Measurements from ENCODE around the gene SLC16A3. TPM values are rescaled to one million over a fixed set of nuclear protein-coding genes. Genes with fewer than 3 reads are reported as not detected.
A peak's percentile ranks its signal among the peaks of the same experiment; 100 is the strongest.

Gene SLC16A3
- total RNA-seq, 1 experiment from 2014 or later, result 65.3 TPM

GRCh38 chr17:82223517-82223916 is 5.3 kb upstream of the SLC16A3 start:
- DNase-seq (ENCODE audit: low spot score), result no peak

DNA sequence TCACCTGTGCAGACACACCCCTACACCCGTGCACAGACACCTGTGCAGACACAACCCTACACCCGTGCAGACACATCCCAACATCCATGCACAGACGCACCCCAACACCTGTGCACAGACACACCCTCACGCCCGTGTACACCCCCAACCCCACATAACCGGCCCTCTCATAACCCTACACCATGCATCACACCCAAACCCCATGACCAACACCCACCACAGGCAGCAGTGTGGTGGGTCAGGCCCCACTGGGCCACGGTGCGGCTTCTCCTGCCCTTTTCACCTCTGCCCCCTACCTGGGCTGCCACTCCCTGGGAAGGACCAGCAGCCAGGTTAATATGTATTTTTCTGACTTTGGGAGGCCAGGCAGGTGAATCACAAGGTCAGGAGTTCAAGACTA is 4.2 kb upstream of the SLC16A3 start:
- DNase-seq (ENCODE audit: low spot score), result no peak

DNA sequence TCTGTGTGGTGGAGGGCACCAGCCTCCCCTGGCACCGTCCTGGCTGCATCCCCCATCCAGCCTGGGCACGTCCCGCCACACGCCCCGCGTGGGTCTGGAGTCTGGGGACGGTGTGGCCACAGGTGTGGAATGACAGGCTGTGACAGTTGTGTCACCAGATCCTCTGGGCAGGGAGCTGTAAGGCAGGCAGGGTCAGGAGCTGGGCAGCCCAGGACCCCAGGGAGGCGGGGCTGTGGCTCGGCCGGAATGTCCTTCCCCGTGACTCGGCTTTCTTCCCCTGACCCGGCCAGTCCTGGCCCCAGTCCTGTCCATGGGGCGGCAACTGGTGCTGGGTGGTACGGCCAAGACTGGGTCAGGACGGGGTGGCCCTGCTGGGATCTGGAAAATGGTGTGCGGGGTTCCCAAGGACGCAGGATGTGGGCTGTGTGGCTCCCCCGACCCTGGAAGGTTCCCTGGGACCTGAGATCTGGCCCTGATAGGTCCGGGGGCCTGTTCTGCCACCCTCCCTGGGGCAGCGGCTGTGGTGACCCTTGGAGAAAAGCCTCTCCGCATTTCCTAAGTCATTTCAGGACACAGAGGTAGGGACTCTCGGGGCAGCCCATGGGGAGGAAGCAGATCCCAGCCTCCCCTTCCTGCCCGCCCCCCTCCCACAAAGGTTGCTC is 3.3 kb upstream of the SLC16A3 start:
- no peak for DNase-seq (ENCODE audit: low spot score)

GRCh38 chr17:82226146-82226808 is 2.6 kb upstream of the SLC16A3 start:
- DNase-seq (ENCODE audit: low spot score), result no peak

- DNase-seq (ENCODE audit: low spot score), result no peak
Observed at GRCh38 chr17:82226809-82227628, 1.8 kb upstream of the SLC16A3 start.

- DNase-seq (ENCODE audit: low spot score), result no peak
Observed at GRCh38 chr17:82227629-82228277, 1.1 kb upstream of the SLC16A3 start.

DNA sequence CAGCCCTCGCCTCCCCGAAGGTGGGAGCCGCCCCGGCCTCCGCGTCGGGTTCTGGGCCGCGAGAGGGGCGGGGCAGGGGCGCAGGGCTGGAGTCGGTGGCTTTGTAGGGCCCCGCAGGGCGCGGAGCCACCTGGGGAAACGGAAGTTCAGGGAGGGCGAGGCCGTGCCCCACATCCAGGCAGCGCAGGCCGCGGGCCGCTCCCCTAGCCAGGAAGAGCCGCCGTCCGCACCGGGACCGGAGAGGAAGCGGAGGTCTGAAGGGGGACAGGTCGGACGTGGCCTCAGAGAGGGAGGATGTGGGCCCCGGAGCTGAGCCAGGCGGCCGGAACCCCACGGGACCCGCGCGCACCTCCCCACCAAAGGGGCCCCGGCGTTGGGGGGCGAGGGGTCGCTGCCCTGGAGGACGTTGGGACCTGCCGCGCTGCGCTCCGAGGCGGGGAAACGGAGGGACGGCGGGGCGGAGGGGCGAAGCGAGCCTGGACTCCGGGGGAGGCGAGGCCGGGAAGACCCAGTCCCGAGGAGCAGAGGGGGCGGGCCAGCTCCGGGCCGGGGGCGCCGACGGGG is 482 bp upstream of the SLC16A3 start:
- DNase-seq (ENCODE audit: low spot score), result no peak

GRCh38 chr17:82229698-82230608 is 1.1 kb downstream of the SLC16A3 start:
- no peak for DNase-seq (ENCODE audit: low spot score)

- DNase-seq (ENCODE audit: low spot score), result peak; percentile 63
Observed at GRCh38 chr17:82230609-82231311, 1.9 kb downstream of the SLC16A3 start.

- DNase-seq (ENCODE audit: low spot score), result peak; percentile 45
Observed at GRCh38 chr17:82231312-82231561, 2.4 kb downstream of the SLC16A3 start.

DNA sequence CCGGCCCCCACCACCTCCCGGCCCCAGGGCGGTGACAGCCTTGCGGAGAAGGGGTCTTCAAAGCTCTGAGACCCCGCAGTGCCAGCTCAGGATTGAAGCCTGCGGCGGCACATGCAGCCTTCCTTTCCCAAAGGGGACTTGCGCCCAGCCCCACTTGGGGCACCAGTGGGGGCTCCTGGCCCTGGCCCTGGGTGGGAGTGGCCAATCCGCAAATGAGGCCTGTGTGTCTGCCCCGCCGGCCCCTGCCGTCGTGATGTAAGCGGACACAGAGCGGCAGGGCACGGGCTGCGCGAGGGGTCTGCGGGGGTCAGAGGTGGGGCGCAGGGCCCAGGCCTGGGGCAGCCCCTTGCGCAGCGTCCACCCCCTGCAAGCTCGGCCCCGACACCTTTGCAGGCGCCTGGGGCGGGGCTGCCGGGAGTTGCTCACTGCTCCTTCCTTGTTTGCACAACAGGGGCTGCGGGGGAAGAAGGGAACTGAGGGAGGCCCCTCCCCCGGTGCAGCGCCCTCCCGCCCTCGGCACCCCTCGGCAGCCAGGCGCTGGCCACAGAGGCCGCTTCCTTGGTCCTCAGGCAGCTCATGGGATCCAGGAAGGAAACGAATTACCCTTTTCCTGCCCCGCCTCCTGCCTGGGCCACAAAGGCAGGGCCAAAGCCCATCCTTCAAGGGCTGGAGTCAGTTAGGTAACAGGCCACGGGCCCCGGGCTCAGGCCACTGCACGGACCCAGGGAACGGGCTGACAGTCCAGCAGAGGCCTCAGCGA is 2.9 kb downstream of the SLC16A3 start:
- peak; percentile 69 for DNase-seq (ENCODE audit: low spot score)

GRCh38 chr17:82232322-82232820 is 3.5 kb downstream of the SLC16A3 start:
- no peak for DNase-seq (ENCODE audit: low spot score)

- DNase-seq (ENCODE audit: low spot score), result no peak
Observed at GRCh38 chr17:82232876-82233785, 4.3 kb downstream of the SLC16A3 start.

DNA sequence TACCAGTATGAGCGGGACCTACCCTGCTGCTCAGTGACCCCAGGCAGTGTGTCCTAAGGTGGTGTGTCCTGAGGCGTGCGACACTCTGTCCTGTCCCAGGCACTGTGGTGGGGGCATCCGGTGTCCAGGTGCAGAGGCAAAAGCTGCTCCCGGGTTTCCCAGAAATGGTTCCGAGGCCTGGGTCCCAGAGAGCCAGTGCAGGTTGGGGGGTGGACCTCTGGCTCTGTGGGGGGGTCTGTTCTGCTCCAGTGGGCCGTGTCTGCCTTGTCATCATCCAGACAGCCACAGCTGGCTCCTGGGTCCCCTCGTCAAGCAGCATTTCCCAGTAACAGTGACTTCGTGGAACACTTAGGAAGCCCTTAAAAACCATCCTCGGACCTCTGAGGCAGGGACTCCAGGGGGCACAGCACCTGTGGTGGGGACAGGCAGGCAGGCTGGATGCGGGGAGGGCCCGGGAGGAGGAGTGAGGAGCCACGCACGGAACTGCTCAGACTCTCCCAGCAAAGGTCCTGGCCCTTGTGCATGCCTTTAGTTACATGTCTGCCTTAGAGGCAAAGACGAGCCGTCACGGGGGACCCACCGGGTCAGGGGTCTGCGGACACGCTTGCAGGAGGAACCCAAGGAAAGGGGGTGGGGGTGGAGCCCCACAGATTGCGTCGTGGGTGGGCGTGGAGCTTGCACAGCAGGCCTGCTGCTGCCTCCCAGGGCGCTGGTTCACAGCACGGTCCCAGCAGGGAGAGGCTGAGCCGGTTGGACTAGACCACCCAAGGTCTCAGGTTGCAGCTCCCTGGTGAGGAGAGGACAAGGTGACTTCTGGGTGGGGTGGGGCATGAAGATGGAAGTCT is 5.6 kb downstream of the SLC16A3 start:
- DNase-seq (ENCODE audit: low spot score), result no peak

- no peak for DNase-seq (ENCODE audit: low spot score)
Observed at GRCh38 chr17:82235056-82235774, 6.4 kb downstream of the SLC16A3 start.

DNA sequence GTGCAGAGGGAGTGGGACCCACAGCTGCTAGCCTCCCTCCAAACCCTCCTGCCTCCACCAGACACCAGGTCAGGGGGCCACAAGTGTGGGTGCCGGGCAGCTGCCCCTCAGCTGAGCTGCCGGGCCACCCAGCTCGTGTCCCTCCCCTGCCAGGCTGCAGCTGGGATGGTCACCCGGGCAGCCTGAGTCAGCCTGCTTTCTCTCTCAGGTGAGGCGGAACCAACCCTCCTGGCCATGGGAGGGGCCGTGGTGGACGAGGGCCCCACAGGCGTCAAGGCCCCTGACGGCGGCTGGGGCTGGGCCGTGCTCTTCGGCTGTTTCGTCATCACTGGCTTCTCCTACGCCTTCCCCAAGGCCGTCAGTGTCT is 6.9 kb downstream of the SLC16A3 start:
- no peak for DNase-seq (ENCODE audit: low spot score)
